Stromal cell of bone marrow (primary cell): ENCODE data around the gene TEAD1.

Source experiments
- DNase-seq: peaks from one replicate; pipeline ENCODE4 v3.0.0-alpha.2; 2012; ENCODE audit warnings: low read depth

Gene TEAD1

GRCh38 chr11:12789596-12790215 lies 115.5 kb downstream of the TEAD1 start:
- DNase-seq = no peak

GRCh38 chr11:12790861-12791616 lies 116.8 kb downstream of the TEAD1 start:
- no peak for DNase-seq

DNA sequence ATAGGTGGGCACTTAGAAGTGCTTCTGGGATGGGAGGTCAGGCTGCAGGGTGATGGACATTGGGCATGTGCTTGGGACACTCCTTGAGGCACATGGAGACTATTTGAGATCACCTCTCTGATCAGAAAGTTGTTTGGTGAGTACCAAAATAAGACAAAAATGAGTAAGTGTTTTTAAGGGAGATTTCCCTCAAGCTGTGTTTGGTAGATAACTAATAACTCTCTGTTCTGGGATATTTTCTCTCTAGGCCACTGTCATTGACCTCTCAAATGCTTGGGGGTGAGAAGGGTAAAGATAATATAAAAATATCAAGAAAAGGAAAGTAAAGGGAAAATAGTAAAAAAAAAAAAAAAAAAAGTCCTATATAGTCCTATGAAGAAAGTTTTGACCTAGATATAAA lies 117.8 kb downstream of the TEAD1 start:
- DNase-seq = no peak

DNA sequence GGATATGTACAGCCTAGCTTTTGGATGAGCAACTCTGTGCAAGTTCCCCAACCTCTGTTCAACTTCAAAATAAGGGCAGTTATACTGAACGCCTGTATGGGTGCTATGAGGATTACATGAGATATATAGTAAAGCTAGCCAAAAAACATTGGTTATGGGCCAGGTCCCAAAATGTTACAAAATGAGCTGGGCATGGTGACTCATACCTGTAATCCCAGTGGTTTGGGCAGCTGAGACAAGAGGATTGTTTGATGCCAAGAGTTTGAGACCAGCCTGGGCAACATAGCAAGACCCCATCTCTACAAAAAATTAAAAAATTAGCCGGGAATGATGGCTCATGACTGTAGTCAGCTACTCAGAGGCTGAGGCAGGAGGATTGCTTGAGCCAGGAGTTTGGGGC lies 118.4 kb downstream of the TEAD1 start:
- peak; percentile 71 for DNase-seq

DNA sequence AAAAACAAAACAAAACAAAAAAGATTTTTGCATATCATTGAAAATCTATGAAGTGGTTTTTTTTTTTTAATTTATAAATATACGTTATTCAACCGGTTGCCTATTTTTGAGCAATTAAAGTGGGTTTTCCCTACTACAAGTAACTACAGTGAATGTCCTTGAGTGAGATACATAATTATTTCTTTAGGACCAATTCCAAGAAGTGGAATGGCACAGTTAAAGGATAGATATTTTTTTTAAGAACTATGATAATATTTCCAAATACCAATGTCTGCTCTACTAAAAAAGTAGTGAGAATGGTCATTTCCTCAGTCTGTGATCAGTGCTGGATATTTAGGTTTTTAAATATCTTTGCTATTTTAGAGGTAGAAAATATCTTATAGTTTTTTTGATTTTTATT lies 118.8 kb downstream of the TEAD1 start:
- no peak for DNase-seq

GRCh38 chr11:12793506-12793905 lies 119.3 kb downstream of the TEAD1 start:
- DNase-seq = no peak

GRCh38 chr11:12794576-12795230 lies 120.5 kb downstream of the TEAD1 start:
- DNase-seq = no peak

DNA sequence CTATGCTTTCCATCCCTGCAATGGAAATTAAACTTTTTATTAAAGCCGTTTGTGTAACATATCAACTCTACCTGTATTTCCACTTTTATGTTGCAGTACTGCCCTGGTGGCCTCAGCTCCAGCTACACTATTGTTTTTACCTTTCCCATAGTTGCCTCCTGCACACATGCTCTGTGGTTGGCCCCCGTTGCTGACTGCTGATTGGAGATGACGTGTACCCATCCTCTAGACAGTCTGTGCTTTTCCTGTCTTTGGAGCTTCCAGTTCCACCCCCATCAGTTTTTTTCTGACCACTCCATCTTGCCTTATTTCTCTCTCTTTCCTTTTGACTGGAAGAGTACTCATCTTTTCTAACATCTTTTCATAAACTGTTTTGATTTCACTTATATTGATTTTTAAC lies 123.8 kb downstream of the TEAD1 start:
- no peak for DNase-seq

- no peak for DNase-seq
Observed at GRCh38 chr11:12798609-12799011, 124.4 kb downstream of the TEAD1 start.

GRCh38 chr11:12799334-12799835 lies 125.2 kb downstream of the TEAD1 start:
- DNase-seq = no peak

DNA sequence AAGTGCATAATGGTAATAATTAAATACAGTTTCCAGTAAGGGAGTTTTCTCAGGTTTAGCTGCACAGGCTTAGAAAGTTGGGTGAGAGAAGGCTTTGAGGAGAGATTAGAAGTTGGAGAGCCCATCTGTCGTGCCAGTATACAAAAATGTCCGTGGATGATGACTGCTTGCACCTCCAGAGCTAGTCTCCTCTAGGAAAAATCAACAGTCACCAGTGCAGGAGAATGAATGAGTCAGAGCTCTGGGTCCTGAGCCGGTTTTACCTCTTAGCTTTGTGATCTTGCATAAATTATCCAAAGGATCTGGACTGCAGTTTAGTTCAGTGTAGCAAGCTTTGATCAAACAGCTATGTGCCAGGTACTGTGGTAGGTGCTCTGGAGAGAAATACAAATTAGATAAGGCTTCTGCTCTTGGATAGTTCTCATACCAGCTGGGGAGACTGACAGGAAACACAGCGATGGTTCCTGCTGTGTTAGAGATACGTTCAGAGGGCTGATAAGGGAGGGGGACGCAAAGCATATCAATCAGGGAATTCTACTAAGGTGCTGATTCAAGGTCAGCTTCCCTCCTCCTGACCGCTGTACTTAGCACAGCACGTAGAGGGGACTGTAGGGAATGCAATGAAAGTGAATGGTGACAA lies 125.9 kb downstream of the TEAD1 start:
- DNase-seq = no peak

GRCh38 chr11:12800871-12801270 lies 126.7 kb downstream of the TEAD1 start:
- DNase-seq = no peak

DNA sequence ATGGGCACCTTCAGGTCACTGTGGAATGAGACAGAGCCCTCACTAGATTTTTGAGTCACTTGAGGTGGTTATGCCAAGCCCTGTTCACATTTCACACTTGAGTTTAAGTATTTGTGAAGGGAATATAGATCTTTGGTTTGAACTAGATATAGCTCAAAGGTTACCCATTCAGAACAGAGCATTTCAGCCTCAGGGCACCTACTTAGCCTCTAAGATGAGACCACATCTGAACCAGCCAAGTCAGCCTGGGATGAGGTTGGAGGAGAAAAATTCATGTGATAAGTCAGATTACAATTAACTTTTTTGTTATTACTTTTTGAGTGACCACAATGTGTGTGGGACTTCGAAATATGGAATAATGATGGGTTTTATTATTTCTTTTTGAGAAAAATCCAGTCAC lies 127.8 kb downstream of the TEAD1 start:
- DNase-seq = no peak

DNA sequence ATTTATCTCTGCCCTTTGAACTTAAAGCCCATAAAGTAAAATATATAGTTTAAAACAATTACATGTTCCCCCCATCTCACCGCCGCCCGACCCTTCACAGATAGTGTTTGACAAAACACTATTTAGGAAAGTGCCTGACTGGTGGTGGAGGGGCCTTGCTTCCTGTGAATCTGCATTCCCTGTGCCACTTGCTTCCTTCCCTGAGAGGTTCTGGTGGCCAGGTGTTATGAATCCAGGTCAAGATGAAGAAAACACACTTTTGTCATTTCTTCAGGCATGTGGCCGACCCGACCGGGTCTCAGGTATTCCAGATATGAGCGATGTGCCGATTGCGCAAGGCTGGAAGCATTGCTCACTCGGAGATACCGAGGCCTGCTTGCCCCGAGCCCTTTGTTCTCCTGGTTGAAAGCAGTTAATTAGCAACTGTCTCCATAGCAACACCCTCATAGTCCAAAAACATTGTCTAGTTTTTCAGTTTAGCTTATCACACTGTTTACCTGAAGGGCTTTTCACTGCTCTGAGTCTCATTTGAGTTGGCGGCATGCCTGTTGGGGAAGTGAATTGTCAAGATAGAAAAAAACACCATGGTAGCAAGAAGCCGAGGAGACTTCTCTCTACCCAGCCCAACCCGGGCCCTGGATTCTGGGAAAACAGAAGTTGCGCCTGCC lies 128.3 kb downstream of the TEAD1 start:
- DNase-seq = no peak

DNA sequence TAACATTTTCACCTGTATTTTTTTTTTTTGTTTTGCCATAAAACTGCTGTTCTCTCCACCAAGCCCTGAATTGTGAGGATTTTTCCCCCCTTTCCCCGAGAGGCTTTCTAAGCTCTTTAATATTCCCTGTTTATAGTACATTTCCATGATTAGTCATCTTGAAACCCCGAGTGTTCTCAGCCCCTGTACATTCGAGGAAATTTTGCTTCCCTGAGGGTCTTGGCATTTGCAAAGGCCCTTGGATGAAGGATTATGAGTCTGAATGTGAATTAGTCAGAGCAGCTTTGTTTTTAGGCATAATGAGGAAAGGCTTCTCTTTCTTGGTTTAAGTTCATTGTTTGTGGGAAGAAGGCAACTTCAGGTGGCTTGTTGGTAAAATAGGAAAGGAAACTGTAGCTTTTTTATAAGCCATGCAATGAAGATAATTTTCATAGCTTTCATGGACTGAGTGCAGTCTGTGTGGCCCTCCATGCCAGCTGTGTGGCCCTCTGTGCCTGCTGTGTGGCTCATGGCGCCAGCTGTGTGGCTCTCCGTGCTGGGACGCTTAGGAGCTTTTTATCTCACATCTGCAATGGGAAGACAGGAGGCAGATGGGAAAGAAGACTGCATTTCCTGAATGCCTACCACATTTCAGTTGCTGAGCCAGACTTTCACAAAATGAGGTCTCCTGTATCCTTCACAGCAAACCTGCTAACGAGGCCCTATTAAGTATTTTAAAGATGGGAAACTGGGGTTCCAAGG lies 129.0 kb downstream of the TEAD1 start:
- no peak for DNase-seq

DNA sequence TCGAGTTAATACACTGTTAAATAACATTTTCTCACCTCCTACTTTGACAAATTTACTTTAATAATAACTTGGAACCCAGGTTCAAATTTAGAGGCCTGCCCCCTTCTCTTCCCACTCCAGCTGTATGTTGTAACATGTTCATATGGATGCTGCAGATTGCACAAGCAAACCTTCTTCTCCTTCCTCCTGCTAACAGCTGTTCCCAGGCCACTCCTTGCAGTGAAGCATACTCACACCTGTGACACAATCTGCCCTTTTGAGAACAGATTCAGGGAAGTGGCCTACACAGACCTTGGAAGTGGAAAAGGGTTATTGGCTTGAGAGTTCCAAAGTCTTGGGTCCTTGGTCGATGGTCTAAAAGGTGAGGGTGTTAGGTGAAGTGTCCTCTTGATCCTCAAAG lies 131.9 kb downstream of the TEAD1 start:
- no peak for DNase-seq

DNA sequence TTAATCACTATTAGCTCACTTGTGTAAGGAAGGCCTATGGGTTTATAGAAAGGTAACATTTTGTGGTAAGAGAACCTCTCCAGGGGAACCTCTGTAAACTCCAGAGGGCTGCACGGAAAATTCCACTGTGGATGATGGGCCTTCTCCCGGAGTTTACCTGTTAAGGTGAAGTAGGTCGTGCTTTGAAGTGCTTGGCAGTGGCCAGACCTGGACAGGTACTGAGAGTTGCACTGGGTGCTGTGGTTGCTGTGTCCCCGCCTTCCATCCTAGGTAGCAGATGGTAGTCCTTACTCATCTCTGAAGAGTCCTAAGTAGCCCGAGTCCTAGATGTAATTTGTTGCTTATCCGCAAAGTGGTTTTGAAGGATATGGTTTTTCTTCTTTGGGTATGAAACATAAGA lies 133.4 kb downstream of the TEAD1 start:
- no peak for DNase-seq

DNA sequence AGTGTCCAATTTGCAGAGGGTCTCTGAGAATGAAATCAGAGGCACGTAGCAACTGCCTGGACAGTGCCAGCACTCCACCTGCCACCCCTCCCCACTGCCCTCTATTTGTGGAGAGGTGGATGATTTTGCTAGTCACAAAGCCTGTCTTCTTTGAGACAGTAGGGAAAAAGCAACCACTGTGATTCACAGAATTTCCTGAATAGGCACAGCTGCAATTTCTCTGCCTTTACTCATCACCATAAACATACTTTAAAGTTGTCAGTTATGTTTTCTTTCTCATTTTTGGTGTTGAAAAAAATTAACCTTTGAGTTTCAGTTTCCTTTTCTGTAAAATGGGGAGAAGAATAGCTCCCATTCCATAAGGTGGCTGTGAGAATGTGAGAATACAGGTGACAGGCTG lies 134.3 kb downstream of the TEAD1 start:
- no peak for DNase-seq

DNA sequence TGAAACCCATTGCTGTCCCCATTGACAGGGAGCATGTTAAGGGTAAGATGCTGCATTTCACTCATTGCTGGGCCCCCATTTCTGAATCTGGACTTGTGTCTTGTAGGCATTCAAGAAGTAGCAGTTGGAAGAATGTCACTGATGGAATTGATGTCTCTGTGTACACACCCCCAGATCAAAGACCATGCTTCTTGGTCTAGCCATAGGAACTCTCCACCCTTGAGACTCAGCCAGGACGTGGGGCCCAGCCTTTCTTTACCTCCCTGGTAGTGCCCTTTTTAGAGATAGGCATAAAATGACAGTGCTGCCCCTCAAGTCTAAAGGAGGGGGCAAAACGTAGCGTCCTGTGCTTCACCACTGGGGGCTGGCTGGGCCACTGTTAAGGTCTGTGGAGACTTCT lies 135.1 kb downstream of the TEAD1 start:
- DNase-seq = no peak

DNA sequence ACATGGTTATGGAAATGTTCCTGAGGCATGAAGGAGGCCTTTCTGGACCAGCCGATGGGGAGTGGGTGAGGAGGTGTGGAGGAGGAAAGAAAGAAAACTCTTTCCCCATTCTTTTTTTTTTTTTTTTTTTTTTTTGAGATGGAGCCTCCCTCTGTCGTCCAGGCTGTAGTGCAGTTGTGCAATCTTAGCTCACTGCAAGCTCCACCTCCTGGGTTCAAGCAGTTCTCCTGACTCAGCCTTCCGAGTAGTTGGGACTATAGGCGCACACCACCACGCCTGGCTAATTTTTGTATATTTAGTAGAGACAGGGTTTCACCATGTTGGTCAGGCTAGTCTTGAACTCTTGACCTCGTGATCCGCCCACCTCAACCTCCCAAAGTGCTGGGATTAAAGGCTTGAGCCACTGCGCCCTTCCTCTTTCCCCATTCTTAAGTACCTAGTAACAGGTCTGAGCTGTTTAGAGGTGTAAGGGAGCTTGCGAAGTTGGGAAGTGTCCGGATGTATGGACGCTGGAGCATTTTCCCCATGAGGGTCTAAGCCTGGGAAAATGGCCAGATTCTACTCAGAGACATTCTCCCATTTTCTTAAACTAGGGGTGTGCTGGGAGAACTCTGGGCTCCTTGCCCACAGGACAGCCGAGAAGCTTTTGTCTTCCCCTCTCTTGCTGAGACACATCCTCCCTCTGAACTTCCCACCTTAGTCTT lies 135.8 kb downstream of the TEAD1 start:
- DNase-seq = no peak

DNA sequence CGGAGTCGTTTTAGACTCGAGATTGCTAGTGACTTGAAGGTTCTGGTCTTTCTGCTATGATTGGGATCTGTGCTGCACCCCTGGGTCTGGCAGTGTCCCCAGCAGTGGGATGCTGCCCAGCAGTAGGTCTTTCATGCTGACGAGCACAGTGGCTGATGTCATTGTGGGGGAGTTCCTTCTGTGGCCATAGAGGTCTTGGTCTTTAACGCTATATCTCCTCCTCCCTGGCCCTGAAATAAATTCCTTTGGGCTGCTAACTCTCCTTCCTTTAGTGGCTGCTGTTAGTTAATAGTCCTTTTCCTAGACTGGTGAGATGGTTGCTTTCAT lies 136.3 kb downstream of the TEAD1 start:
- no peak for DNase-seq
